GM18520 (cell line): ENCODE data around the gene KRTAP5-8.
"Not testable (repeated sequence)": the region's sequence is repeated elsewhere in the genome, so short reads cannot be mapped to it uniquely, and the experiment has no call there.

Experiments
- ATAC-seq: cut with Tn5 transposase; IDR thresholded peaks from one replicate; pipeline ENCODE4 v1.9.1; 2021; ENCODE audit not compliant: unreplicated experiment

The KRTAP5-8 gene

GRCh38 chr11:71542879-71543777, 5.3 kb downstream of the KRTAP5-8 start:
- ATAC-seq: no peak

DNA sequence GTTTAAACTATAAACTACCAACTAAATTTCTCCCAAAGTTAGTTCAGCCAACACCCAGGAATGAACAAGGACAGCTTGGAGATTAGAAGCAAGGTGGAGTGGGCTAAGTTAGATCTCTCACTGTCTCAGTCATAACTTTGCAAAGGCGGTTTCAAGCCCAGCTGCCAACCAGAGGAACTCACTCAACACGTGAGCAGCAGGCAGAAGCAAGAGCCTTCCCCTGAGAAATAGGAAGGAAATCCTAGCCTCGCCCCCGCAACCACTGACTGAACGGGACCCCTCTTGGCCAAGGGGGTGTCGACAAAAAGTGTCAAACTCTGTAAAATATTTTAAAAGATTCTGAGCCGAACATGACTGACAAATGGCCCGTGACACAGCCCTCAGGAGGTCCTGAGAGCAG, 6.0 kb downstream of the KRTAP5-8 start:
- no peak for ATAC-seq

DNA sequence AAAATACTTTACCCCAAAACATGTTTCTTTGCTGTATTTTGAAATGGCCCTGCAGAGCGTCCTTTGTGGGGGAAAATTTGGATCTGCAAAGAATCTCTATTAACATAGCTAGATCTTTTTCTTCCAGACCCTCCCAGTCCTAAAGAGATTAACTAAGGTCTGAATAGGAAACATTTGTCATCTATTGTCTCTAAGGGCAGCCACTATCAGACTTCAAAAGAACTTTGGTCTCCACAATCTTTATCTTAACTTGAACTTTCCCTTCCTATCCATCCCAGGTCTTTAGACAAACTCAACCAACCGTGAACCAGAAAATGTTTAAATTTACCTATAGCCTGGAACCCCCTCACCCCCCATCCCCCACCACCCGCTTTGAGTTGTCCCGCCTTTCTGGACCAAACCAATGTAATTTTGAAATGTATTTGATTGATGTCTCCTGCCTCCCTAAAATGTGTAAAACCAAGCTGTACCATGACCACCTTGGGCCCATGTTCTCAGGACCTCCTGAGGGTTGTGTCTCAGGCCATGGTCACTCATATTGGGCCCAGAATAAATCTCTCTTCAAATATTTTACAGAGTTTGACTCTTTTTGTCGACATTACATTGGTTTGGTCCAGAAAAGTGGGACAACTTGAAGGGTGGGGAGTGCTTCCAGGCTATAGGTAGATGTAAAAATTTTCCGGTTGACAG, 6.8 kb downstream of the KRTAP5-8 start:
- no peak for ATAC-seq

- no peak for ATAC-seq
These were observed 7.7 kb downstream of the KRTAP5-8 start for GRCh38 chr11:71545405-71545966.

DNA sequence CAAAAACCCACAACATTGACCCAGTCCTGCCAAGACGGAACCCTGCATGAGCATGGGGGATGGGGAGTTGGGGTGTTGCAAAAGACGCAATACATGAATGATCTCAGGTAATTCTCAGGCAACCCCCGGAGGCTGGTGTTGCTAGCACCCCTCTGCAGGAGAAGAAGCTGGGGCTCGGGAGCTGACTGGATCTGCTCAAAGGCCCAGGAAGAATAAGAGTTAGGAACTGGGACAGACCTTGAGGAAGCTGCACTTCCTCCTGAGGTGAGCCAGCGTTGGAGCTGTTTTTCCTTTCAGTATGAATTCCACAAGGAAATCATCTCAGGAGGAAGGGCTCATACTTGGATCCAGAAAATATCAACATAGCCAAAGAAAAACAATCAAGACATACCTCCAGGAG, 10.3 kb downstream of the KRTAP5-8 start, which contains the start of gene KRTAP5-9:
KRTAP5-9 (plus strand) TSS at position 301 of the 400 bp plus-strand sequence. CDS start 238 bp downstream, outside the sequence.
- ATAC-seq: no peak

- no peak for ATAC-seq
These were observed 10.9 kb downstream of the KRTAP5-8 start for GRCh38 chr11:71548716-71549151.

DNA sequence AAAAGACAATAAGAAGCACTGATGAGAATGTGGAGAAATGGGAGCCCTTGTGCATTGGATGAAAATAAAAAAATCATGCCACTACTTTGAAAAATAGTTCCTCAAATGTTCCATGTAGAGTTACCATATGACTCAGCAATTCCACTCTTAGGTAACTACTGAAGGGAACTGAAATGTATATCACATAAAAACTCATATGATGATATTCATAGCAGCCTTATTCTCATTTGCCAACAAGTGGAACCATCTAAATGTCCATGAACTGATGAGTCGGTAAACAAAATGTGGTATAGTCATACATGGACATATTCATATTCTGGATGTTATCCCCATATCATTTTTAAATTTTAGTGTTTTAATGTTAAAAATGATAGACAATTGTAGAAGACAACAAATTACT, 13.9 kb downstream of the KRTAP5-8 start:
- no peak for ATAC-seq

DNA sequence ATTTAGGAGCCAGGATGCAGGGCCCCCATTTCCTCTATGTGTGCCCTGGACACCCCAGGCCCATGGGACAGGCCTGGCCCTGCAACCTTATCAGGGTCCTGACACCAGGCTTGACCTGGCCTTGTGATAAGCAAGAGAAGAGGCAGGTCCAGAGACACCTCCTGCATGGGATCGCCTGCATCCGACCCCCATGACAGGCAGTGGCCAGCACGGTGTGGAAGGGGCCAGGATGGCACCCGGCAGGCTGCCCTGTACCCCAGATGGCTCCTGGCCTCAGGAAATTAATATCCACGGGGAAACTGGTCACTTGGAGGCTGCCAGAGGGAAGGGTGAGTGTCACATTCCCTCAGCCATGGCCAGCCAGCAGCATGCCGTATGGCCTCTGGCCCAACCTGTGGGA, 17.2 kb downstream of the KRTAP5-8 start:
- no peak for ATAC-seq

DNA sequence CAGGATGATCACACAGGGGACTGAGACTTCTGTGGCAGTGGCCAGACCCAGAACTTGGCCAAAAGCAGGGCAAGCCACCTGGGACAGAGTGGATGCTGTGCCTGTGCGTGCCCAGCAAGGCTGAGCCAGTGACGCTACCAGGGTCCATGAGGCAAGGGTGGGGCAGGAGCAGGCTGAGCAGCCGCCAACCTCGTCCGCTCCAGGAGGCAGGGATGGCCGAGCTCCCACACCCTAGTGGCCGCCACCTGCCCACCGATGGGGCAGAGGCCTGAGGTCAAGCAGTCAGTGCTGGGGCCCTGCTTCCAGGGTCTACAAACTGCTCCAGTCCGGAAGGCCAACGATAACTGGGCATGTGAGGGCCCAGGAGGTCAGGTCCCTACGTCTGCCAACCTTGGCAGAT, 17.7 kb downstream of the KRTAP5-8 start:
- ATAC-seq: no peak

- no peak for ATAC-seq
These were observed 18.2 kb downstream of the KRTAP5-8 start for GRCh38 chr11:71556018-71556417.

GRCh38 chr11:71557257-71557656, 19.4 kb downstream of the KRTAP5-8 start:
- no peak for ATAC-seq

- no peak for ATAC-seq
These were observed 21.2 kb downstream of the KRTAP5-8 start for GRCh38 chr11:71558996-71559395.

GRCh38 chr11:71562120-71562519, 24.3 kb downstream of the KRTAP5-8 start:
- ATAC-seq: no peak

DNA sequence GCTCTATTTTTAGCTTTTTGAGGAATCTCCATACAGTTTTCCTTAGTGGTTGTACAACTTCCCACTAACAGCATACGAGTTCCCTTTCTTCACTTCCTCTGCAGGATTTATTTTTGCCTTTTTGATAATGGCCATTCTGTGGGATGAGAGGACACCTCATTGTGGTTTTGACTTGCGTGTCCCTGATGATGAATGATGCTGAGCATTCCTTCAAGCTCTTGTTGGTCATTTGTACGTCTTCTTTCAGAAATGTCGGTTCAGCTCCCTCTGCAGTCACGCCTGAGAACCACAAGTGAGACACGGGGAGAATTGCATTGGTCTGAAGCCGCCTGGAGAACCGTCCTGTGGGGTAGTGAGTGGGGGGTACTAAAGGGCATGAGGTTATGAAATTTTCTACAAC, 25.6 kb downstream of the KRTAP5-8 start:
- no peak for ATAC-seq

DNA sequence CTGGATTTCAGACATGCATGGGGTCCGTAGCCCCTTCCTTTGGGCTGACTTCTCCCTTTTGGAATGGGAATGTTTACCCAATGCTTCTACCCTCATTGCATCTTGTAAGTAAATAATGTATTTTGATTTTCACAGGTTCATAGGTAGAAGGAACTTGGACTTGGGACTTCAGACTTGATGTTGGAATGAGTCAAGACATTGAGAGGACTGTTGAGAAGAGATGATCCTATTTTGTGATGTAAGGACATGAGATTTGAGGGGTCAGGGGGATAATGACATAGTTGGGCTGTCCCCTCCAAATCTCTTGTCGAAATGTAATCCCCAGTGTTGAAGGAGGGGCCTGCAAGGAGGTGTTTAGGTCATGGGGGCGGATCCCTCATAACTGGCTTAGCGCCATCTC, 26.6 kb downstream of the KRTAP5-8 start:
- no peak for ATAC-seq

- no peak for ATAC-seq
These were observed 27.4 kb downstream of the KRTAP5-8 start, which contains the start of gene KRTAP5-10 for GRCh38 chr11:71565263-71565662. TSS of gene KRTAP5-10 (plus strand) at chr11:71565563. CDS start at chr11:71565588, 25 bp downstream.

GRCh38 chr11:71566081-71566620, 28.3 kb downstream of the KRTAP5-8 start:
- no peak for ATAC-seq

DNA sequence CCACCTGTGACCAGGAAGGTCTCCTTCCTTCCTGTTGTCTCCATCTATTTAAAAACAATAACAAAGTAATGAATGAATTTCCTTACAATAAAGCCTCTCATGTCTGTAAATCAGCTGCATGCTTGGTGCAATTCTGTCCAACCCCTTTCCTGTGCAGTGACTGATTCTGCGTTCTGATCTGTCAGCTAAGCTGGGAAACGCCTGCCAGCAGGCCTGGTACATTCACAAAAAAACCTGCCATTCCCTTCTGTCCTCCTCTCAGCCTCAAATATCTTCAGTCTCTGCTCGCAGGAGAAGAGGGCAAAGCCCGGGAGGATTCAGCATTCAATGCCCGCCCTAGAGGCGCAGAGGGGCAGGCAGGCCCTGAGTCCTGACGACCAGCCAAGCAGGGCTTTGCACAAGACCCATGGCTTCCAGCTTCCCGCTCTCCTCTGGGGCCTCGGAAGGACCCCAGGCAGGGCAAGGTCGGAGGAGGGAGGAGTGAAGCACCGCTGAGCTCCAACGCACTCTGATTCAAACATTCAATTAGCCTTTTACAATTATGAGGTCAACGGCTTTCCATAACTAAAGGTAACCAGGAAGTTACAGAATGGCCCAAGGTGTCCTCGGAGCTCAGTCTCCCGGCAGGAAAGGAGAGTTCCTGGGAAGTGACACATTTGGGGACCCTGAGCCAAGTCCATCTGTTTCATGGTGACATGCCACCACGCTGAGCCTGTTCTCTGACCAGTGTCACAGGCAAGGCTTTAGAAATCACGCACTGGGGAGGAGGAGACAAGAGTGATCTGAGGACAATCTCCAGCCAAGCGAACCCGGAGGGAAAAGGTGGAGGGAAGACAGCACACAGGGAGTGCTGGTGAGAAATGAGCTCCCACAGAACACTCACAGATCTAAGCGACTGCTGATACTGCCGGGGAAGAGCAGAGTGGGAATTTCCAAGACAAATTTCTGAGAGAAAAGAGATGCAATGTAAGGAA, 29.1 kb downstream of the KRTAP5-8 start:
- not testable (repeated sequence) for ATAC-seq

DNA sequence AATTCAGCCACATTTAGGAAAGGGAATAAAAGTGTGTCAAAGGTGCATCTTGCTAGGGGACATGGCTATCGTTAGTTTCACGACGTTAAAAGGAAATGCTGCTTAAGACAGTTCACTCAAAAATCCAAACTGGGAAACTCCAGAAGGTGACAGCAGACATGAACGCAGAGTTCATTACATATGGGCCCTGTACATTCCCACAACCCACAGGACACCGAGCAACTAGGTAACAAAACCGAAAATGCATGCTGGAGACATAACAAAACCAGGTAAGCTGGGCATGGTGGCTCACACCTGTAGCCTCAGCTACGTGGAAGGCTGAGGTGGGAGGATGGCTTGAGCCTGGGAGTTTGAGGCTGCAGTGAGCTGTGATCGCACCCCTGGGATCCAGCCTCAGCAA, 29.8 kb downstream of the KRTAP5-8 start:
- not testable (repeated sequence) for ATAC-seq

GRCh38 chr11:71568704-71569349, 31.0 kb downstream of the KRTAP5-8 start:
- ATAC-seq: no peak
